ENCODE results near the gene PLA1A.
"Not testable (repeated sequence)": the region's sequence is repeated elsewhere in the genome, so short reads cannot be mapped to it uniquely, and the experiment has no call there.

The PLA1A gene

GRCh38 chr3:119579366-119580066, 18.2 kb upstream of the PLA1A start, which contains the start of gene ADPRH:
ADPRH (plus strand) TSS chr3:119579492; CDS start chr3:119582170, 2,678 bp downstream.
- peak; percentile 56 for DNase-seq

- DNase-seq = peak; percentile 34
These were observed 17.5 kb upstream of the PLA1A start for GRCh38 chr3:119580067-119580760.

GRCh38 chr3:119582178-119582577, 15.5 kb upstream of the PLA1A start:
- peak; percentile 22 for DNase-seq

DNA sequence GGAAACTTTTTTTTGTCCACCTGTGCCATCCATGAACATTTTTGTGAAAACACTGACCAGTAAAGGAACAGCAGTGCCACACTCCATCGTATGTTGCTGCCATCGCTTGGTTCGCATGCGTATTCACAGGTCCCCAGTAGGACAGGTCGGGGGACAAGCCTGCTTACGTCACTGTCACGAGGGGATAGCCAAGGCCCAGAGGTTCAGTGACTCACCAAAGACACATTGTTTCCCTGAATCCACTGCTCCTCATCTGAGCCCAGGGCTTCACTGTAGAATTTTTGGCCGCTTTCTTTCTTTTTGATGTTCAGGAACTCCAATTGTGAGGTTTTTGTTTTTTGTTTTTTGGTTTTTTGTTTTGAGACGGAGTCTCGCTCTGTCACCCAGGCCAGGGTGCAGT, 12.5 kb upstream of the PLA1A start:
- DNase-seq = no peak

- no peak for DNase-seq
These were observed 11.7 kb upstream of the PLA1A start for GRCh38 chr3:119585856-119586570.

DNA sequence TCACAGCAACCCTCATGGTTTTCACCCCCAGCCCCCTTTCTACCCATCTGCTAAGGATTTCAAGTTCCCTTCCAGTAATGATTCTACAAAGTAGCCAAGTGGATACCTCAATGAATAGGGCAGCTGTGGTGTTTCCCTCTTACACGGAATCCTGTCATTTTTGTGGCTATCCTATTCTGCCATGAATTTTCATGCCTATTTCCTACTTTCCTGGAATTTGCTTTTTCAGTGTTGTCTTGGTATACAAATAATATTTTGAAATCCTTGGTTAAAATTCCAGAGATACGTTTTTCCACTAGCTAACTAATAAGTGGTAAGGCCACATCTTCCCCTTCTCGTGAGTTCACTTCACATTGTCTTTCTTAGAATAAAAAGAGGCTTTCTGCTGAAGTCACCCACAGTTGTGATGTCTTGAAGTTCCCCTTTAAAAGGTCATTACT, 10.9 kb upstream of the PLA1A start:
- DNase-seq = no peak

DNA sequence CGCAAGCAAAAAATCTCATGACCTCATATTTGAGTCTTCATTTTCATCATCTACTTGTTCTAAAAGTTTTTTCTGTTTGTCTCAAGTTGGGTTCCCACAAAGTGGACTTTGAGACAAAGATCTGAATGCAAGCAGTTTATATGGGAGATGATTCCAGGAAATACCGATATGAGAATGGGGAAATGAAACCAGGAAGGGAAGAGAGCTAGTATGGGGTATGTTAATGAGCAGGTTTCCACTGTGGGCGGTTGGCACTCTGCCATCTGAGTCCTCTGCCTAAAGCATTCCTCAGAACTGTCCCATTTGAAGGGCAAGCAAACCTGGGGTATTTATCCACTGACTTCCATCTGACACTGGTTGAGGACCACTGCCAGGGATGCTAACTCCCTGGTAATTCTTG, 9.6 kb upstream of the PLA1A start:
- DNase-seq = no peak

- no peak for DNase-seq
These were observed 8.4 kb upstream of the PLA1A start for GRCh38 chr3:119589102-119589773.

GRCh38 chr3:119590706-119591105, 7.0 kb upstream of the PLA1A start:
- DNase-seq = no peak

GRCh38 chr3:119592861-119593260, 4.8 kb upstream of the PLA1A start:
- no peak for DNase-seq

DNA sequence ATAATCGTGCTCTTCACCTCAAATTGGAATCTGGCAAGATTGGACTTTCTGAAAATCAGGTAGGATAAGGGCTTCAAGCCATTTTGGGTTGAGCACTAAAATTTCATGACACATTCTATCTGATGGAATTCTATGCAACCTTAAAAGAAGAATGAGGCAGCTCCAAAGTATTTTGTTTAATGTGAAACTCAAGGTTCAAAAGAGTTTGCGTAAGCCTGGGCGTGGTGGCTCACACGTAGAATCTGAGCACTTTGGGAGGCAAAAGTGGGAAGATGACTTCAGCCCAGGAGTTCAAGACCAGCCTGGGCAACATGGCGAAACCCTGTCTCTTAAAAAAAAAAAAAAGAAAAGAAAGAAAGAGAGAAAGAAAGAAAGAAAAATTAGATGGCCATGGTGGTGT, 3.6 kb upstream of the PLA1A start:
- DNase-seq = no peak

DNA sequence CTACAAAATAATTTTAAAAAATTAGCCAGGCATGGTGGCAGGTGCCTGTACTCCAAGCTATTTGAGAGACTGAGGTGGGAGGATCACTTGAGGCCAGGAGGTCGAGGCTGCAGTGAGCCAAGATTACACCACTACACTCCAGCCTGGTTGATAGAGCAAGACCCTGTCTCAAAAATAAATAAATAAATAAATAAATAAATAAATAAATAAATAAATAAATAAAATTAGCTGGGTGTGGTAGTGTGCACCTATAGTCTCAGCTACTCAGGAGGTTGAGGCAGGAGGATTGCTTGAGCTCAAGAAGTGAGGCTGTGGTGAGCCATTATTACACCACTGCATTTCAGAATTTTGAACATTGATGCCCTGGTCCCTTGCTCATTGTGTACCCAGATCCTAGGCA, 2.8 kb upstream of the PLA1A start:
- DNase-seq = not testable (repeated sequence)

- DNase-seq = no peak
These were observed 1.9 kb upstream of the PLA1A start for GRCh38 chr3:119595639-119596334.

DNA sequence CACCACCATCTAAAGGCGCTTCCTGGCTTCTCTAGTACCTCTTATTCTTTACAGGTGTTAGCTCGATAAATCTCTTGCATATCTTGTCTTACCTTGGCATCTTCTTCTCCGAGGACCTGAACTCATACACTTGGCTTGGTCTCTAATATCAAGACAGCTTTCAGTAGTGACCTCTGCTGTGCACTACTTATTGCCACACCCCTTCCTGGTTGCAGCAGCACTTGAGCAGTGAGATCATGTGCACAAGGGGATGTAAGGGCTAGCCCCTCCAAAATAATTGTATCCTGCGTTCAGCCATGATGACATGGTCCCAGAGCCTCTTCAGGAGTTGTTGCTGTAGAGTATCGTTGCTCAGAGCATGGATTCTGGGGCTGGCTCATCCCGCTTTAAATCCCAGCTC, 1.3 kb upstream of the PLA1A start:
- no peak for DNase-seq

DNA sequence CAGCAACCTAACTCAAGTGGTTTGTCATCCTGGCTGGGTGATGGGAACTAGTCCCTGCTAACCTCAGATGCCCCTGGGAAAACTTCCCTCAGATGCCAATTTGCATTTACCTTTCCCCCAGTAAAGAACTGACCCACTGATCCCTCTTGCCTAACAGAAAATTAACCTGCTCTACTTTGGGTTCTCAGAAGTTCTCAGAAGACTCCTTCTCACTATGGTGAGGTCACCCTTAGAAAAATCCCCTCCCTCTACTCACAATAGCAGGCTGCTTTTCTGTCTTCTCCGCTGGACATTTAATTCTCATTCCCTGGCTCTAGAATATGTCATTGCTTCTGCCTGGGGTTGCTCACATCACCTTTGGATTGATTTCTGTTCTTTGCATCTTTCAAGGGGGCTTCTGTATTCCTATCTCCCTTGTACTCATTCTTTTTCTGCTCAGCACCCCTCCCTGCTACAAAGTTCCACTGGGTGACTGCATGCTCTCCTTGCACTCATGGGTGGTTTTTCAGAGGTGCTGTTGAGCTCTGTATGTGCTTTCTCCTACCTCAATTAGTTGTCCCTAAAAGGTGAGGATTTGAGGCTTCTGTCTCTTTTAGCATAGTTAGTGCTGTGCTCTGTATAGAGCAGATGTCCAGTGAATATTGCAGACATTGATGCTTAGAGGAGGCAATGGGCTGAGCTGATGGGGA, 869 bp downstream of the PLA1A start:
- DNase-seq = no peak

DNA sequence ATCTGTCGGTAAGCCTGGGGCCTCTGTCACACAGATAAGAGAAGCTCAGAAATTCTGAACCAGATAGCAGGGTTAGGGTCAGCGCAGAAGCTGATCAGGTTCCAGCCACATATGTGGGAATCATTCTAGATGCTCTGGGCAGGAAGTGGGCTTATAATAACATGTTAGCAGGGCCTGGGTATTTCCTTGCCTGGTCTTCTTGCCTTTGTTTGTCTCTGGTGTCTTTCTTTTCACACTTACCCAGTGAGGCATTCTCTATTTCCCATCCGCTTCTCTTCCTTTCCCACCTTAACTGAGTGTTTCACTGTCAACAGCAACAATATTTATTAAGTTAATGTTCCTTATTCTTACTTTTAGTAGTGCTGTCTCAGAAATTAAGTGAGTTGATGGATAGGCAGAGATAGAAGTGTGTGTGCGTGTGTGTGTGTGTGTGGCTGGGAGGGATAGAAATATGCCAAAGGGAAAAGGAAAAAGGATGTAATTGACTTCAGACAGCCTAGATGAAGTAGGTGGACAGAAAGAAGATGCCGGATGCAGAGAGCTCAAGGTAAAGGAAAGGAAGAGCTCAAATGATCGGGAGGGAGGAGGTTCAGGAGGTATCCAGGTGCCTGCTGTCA, 2.0 kb downstream of the PLA1A start:
- DNase-seq = no peak

- peak; percentile 12 for DNase-seq
These were observed 3.0 kb downstream of the PLA1A start for GRCh38 chr3:119600732-119601131.

DNA sequence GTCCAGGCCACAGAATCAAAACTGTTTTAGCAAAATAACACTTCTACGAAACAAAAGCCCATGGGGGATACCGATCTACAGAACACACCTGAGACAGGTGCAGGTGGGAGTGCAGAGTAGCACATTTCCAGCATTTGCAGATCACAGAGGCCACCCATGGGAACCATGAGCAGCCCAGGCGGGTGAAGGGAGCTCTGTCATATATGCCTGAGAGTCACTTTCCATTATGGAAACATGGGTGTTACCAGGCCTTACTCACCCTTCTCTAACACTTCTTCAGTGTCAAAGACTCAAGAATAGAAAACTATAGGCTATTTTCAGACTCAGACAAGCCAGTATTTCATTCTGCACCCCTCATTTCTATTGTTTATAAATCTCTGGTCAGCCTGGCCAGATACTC, 3.5 kb downstream of the PLA1A start:
- no peak for DNase-seq

DNA sequence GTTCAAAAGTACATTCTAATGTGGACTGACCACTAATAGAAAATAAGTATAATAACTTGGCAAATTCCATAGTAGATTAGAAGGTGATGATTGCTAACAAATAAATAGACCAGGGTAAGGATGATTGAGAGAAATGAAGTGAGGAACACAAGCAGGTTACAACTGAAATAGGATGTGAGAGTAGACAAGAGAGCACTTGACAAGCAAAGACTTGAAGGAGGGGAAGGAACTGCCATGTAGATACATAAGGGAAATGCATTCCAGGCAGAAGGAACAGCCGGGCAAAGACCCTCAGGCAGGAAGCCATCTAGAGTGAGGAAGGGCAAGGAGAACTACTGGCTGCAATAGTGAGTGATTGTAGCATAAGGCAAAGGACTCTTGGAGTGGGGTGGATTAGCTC, 5.0 kb downstream of the PLA1A start:
- no peak for DNase-seq

DNA sequence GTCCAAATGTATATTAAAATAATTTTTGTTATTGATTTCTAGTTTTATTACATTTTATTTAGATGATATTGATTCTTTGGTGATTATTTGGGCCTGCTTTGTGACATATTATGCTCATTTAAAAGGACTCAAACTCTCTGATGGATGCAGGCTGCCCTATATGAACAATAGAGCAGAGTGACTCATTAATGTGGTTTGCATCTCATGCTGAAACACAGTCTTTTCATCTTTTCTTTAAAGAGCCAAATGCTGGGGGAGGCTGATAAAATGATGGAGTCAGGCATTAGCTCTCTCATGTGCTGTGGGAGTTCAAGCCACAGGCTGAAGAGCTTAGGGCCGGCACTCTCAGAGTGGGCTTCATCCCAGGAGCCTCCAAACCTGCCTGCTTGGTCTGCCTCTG, 7.2 kb downstream of the PLA1A start:
- no peak for DNase-seq

GRCh38 chr3:119608405-119609000, 10.8 kb downstream of the PLA1A start:
- no peak for DNase-seq
